KMS-11 (cell line): ENCODE measurements around the gene VPS18.

Experiments used
- H2AFZ ChIP-seq: fragments of 200-600 bp; sonication (generic); 2 replicates; pipeline ENCODE4 v1.6.1; 2016; ENCODE audit warnings: antibody characterized with exemption, mixed run types, low read depth
- H3K27ac ChIP-seq: fragments of 200-600 bp; sonication (generic); 2 replicates; pipeline ENCODE4 v1.6.1; 2016; ENCODE audit warnings: mild to moderate bottlenecking, mixed run types
- H3K27me3 ChIP-seq: fragments of 200-600 bp; sonication (generic); 2 replicates; pipeline ENCODE4 v1.6.1; 2017; ENCODE audit warnings: mild to moderate bottlenecking, low read depth, mixed run types, moderate library complexity; ENCODE audit not compliant: insufficient read depth
- H3K36me3 ChIP-seq: fragments of 200-600 bp; sonication (generic); 2 replicates; pipeline ENCODE4 v1.6.1; 2017; ENCODE audit warnings: mild to moderate bottlenecking, mixed run types; ENCODE audit not compliant: insufficient read depth
- H3K4me1 ChIP-seq: fragments of 200-600 bp; sonication (generic); 2 replicates; pipeline ENCODE4 v1.6.1; 2016; ENCODE audit warnings: mild to moderate bottlenecking, low read depth, mixed run types; ENCODE audit not compliant: poor library complexity, severe bottlenecking
- H3K4me2 ChIP-seq: fragments of 200-600 bp; sonication (generic); 2 replicates; pipeline ENCODE4 v1.7.0; 2016; ENCODE audit warnings: mild to moderate bottlenecking, mixed run types
- H3K4me3 ChIP-seq: fragments of 200-600 bp; sonication (generic); IDR thresholded peaks from 2 replicates; pipeline ENCODE4 v1.6.1; 2017; ENCODE audit warnings: low read depth, low read length, mixed read lengths; ENCODE audit not compliant: insufficient read depth
- H3K79me2 ChIP-seq: fragments of 200-600 bp; sonication (generic); 2 replicates; pipeline ENCODE4 v1.6.1; 2016; ENCODE audit warnings: low read depth, mixed run types; ENCODE audit not compliant: insufficient read depth
- H3K9ac ChIP-seq: fragments of 200-600 bp; sonication (generic); 2 replicates; pipeline ENCODE4 v1.6.1; 2016; ENCODE audit warnings: mild to moderate bottlenecking, mixed run types
- H4K20me1 ChIP-seq: fragments of 200-600 bp; sonication (generic); 2 replicates; pipeline ENCODE4 v1.6.1; 2016; ENCODE audit warnings: mild to moderate bottlenecking, mixed run types; ENCODE audit not compliant: insufficient read depth
- CTCF ChIP-seq: fragments of 200-600 bp; sonication (generic); conservative IDR thresholded peaks from 2 replicates; pipeline ENCODE4 v1.6.1; 2017; ENCODE audit warnings: low read depth, mild to moderate bottlenecking, antibody characterized with exemption, low read length, moderate library complexity, mixed read lengths

VPS18 gene

GRCh38 chr15:40944510-40945296 is 50.5 kb downstream of the VPS18 start:
- H3K4me3 ChIP-seq, result no peak overlapping the region
- H3K79me2 ChIP-seq, result no peaks in the 10 kb centered on the region
- peaks cover 30% of the 10 kb centered on the region for H3K4me1 ChIP-seq
- no peaks in the 10 kb centered on the region for H4K20me1 ChIP-seq
- H3K36me3 ChIP-seq, result no peaks in the 10 kb centered on the region
- H3K27me3 ChIP-seq, result no peaks in the 10 kb centered on the region
- no peak overlapping the region for H3K27ac ChIP-seq
- no peak for TF ChIP-seq CTCF
- no peak overlapping the region for H3K4me2 ChIP-seq
- no peak overlapping the region for H3K9ac ChIP-seq
- no peak overlapping the region for H2AFZ ChIP-seq

GRCh38 chr15:40948706-40949473 is 54.6 kb downstream of the VPS18 start:
- no peak overlapping the region for H3K9ac ChIP-seq
- H3K4me2 ChIP-seq, result no peak overlapping the region
- H4K20me1 ChIP-seq, result no peaks in the 10 kb centered on the region
- no peak overlapping the region for H2AFZ ChIP-seq
- no peaks in the 10 kb centered on the region for H3K36me3 ChIP-seq
- TF ChIP-seq CTCF, result no peak
- no peaks in the 10 kb centered on the region for H3K27me3 ChIP-seq
- no peaks in the 10 kb centered on the region for H3K79me2 ChIP-seq
- no peak overlapping the region for H3K4me3 ChIP-seq
- H3K4me1 ChIP-seq, result peaks cover 20% of the 10 kb centered on the region
- no peak overlapping the region for H3K27ac ChIP-seq

GRCh38 chr15:40949756-40950207 is 55.5 kb downstream of the VPS18 start:
- TF ChIP-seq CTCF, result no peak
- Histone ChIP-seq H2AFZ (no peak overlapping the region), H3K79me2 (no peaks in the 10 kb centered on the region), H3K27ac (no peak overlapping the region), H4K20me1 (no peaks in the 10 kb centered on the region), H3K4me2 (no peak overlapping the region), H3K27me3 (no peaks in the 10 kb centered on the region), H3K4me1 (peaks cover 29% of the 10 kb centered on the region), H3K4me3 (no peak overlapping the region), H3K36me3 (no peaks in the 10 kb centered on the region), H3K9ac (no peak overlapping the region)

GRCh38 chr15:40951764-40952163 is 57.5 kb downstream of the VPS18 start:
- no peaks in the 10 kb centered on the region for H3K36me3 ChIP-seq
- H3K4me1 ChIP-seq, result peaks cover 33% of the 10 kb centered on the region
- no peak overlapping the region for H3K27ac ChIP-seq
- peak overlapping the region; percentile 62 for H3K4me2 ChIP-seq
- no peaks in the 10 kb centered on the region for H4K20me1 ChIP-seq
- no peak overlapping the region for H3K4me3 ChIP-seq
- no peaks in the 10 kb centered on the region for H3K79me2 ChIP-seq
- H2AFZ ChIP-seq, result no peak overlapping the region
- no peak overlapping the region for H3K9ac ChIP-seq
- no peak for TF ChIP-seq CTCF
- no peaks in the 10 kb centered on the region for H3K27me3 ChIP-seq
